Stimulated activated naive CD4-positive, alpha-beta T cell (primary cell): ENCODE results near the gene ZNF519.
"Not testable (repeated sequence)": the region's sequence is repeated elsewhere in the genome, so short reads cannot be mapped to it uniquely, and the experiment has no call there.

Experiments used
- DNase-seq, 6 experiments: peaks; one replicate each; lab custom pipeline; 2025; lab: John Stamatoyannopoulos, UW

ZNF519 gene

DNA sequence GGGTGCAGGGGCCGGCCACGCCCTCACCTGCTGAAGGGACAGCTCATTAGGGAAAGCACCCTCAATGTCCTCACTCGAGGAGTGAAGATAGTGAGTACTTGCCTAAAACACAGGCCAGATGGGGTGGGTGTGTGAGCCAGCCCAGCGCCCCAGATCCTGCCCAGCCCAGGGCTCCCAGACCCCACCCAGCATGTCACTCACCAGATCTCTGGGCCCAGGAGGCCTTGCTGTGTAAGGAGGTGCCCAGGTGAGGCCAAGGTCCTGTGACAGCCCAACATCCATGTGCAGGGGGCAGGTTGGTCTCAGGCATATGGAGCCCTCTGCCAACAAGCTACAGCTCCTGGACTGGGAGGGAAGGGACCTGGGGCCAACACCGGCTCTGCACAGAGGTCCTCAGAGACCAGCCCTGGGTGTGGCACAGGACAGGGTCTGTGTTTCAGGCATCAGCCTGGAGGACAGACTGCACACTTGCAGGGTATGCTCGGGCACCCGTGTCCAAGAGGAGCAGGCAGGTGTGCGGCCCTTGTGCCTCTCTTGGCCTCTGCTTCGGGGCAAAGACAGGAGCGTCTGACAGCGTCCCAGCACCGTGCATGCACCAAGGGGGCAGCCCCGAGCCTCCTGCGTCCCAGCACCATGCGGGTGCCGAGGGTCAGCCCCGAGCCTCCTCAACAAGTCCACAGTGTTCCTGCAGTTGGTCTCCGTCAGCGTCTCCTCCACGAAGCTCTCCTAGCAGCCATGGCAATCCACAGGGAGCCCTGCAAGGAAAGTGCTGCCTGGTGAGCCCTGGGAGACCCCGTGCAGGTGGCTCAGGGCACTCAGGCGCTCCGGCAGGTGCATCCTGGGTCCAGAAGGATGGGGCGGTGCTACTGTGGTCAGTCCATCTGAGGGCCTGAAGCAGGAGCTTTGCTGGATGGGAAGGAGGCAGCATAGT, 16.0 kb upstream of the ZNF519 start:
- not testable (repeated sequence) for DNase-seq

- DNase-seq = not testable (repeated sequence)
Measured at GRCh38 chr18:14146771-14147170, 14.5 kb upstream of the ZNF519 start.

- not testable (repeated sequence) for DNase-seq
Measured at GRCh38 chr18:14145581-14146338, 13.5 kb upstream of the ZNF519 start.

DNA sequence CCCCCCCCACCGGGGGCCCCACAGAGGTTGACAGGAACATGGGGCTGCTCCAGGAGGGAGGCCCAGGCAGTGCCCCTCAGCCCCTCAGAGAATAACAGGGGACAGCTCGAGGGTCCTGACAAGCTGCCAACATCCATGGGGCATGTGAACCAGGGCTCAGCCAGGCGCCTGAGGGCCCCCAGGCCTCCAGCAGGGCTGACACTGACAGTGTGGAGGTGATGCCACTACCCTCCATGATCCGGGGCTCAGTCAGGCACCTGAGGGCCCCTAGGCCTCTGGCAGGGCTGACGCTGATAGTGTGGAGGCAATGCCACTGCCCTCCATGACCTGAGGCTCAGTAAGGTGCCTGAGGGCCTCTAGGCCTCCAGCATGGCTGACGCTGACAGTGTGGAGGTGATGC, 12.8 kb upstream of the ZNF519 start:
- not testable (repeated sequence) for DNase-seq

DNA sequence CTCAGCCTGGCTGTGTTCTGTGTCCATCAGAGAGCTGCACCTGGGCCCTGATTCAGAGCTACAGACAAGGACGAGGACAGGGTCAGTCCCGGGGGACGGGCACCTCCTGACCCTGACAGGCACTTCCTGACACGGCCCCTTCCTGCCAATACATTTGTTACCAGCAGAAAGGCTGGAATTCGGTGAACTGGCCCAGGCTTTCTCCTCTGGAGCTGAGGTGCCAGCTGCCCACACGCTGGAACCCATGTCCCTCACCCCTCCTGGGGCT, 12.3 kb upstream of the ZNF519 start:
- DNase-seq = no peak

DNA sequence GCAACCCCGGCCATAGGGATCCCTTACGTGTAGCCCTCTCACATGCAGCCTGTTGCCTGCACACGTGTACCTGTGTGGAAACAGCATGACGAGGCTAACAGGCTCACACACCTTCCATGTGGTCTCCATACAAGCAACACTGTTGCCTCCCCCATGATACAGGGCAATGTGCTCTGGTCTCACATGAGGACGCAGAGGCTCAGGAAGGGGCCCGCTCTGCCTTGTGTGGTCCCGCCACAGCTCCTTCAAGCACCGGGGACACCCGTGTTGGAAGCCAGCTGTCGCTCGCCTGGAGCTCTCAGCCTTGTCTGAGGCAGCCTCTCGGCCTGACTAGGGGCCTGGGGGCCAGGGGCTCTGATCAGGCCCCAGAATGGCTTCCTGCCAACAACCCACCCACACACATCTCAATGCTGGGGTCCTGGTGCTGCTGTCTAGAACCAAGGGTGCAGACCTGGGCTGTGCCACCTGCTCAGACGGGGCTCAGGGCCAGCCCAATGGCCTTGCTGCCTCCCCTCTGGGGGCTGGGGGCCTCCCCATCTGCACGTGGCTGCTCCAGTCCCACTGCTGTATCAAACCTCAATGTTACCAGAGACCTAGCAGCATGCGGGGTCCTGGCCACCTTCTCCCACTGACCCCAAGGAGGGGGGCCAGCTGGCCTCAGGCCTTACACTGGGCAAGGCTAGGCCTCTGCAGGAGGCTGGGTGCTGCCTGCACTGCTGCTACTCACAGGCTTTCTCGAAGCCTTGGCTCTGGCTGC, 11.8 kb upstream of the ZNF519 start:
- not testable (repeated sequence) for DNase-seq

DNA sequence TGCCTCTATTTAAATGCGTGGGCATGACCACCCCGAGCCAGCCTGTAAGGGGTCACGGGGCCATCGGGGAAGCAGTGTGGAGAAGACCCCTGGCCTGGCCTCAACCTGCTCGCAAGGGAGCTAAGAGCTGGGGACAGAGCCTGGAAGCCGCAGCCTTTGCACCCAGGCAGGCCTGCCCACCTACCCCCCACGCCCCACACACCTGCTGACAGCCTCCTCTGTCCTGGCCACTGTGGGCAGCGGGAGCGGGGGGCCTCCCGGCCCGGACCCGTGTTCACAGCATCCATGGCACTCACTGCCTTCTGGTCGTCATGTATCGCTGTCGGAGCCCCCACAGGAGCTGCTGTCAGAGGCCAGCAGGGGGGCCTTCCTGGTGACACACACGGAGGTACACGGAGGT, 11.2 kb upstream of the ZNF519 start:
- not testable (repeated sequence) for DNase-seq

GRCh38 chr18:14142177-14142576, 9.9 kb upstream of the ZNF519 start:
- DNase-seq = not testable (repeated sequence)

GRCh38 chr18:14139583-14139982, 7.3 kb upstream of the ZNF519 start:
- DNase-seq = not testable (repeated sequence)

GRCh38 chr18:14137971-14138370, 5.7 kb upstream of the ZNF519 start:
- DNase-seq = not testable (repeated sequence)

DNA sequence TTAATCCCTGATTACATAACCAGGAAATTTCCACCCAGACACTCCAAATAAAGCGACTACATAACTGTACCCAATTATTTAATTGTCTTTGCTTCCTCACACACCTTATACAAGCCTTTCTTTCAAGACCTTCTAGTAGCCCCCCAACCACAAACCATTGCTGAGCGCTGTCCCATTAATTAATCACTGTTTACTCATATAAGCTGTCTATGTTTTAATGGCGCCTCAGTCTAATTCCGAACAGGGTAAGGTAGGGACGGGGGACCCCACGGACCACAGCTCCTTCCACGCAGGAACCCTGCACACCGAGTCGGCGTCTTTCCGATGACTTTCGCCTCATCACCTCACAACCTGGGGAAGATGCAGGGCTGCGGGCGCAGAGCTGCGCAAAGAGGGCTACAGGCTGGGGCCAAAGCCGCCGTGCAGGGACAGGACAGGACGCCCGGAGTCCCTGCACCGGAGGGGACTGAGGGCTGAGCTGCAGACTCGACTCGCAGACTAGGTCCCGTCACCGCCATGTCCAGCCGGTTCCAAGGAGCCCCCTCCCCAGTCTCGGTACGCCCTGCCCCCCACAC, 452 bp downstream of the ZNF519 start:
- peak in 1 of 6 experiments; percentile 40 for DNase-seq

DNA sequence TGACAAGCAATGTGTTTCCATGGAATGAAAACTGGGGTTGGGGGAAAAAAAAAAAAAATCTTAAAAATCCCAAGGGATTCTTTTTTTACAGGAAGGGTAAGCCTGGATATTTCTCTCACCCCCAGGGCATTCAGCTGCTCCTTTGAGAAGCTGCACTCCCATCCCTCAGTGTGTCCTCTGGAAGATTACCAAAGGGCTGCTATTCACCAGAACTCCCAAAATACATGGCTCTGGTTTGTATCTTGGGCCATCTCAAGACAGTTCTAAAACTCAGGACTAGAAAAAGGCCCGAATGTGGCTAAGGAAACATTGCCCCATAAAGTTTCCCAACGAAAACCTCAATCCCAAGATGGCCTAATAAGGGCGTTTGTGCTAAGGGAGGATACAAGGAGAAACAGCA, 1.4 kb downstream of the ZNF519 start:
- DNase-seq = not testable (repeated sequence)

DNA sequence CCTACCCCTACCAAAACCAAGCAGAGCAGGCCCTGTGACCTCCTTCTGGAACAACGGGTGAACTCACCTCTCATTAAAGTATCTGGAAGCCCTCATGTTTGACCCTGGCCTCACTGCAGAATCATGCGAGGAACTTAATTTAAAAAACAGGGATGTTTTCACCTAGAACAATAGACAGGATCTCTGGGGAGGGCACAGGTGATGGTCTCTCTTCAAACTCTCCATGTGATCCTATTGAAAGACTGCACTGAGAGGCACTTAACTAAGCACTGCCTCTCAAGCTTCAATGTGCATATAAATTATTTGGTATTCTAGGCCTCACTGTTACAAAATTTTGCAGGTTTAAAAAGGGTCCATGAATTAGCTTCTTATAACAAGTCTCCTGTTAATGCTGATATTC, 7.5 kb downstream of the ZNF519 start:
- DNase-seq = no peak

GRCh38 chr18:14122097-14122496, 10.1 kb downstream of the ZNF519 start:
- DNase-seq = no peak

GRCh38 chr18:14120926-14121325, 11.3 kb downstream of the ZNF519 start:
- DNase-seq = no peak

DNA sequence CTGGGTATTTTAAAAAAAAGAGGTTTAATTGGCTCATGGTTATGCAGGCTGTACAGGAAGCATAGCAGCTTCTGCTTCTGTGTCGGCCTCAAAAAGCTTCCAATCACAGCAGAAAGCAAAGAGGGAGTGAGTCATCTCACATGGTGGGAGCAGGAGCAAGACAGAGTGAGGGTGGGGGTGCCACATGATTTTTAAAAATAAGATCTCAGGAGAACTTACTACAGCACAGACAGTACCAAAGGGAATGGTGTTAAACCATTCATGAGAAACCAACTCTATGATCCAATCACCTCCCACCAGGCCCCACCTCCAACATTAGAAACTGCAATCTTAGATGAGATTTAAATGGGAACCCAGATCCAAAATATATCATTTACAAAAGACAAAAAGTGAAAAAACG, 14.6 kb downstream of the ZNF519 start:
- no peak for DNase-seq

DNA sequence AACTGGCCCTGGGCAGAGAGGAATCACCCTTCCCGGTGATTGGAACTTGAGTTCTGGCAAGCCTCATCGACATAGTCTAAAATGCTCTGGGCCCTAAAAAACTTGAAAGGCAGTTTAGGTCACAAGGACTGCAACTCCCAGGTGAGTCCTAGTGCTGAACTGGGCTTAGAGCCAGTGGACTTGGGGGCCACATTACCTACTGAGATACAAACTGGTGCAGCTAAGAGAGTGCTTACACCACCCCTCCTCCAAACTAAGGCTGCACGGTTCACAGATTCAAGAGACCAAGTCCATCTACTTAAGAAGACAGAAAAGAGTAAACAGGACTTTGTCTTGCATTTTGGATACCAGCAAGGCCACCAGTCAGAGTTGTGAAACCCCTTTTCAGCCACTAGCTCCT, 25.3 kb downstream of the ZNF519 start:
- DNase-seq = no peak

- DNase-seq = no peak
Measured at GRCh38 chr18:14104906-14105748, 27.1 kb downstream of the ZNF519 start.

- no peak for DNase-seq
Measured at GRCh38 chr18:14104201-14104600, 28.0 kb downstream of the ZNF519 start.

DNA sequence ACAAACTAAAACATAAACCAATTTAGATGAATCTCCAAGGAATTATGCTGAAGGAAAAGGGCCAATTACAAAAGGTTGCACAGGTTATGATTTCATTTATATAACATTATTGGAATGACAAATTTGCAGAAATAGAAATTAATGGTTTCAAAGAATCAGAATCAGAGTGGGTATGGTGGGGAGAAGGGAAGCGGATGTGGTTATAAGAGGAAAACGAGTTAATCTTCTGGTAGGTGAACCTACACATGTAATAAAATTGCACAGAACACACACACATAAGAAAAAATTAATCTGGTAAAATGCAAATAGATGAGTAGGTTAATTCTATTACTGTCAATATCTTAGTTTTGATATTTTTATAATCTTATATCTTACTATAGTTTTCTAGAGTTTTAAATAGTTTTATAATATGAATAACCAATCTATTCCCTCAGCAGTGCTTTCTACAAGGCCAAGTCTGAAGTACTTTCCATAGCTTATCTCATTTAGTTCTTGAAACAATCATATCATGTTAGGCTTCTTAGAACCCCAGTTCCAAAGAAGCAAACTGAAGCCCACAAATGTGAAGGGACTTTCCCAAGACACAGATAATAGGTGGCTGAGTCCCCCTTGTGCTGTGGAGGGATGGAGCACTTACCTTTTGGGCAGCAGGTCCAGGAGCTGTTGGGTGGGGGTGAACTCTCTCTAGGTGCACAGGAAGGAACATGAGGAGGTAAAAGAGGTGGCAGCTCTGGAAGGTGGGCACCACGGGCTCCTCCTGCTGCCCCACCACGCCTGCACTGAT, 31.5 kb downstream of the ZNF519 start:
- DNase-seq = no peak
